Measurements from ENCODE around the gene FBRS. TPM values are rescaled to one million over a fixed set of nuclear protein-coding genes. Genes with fewer than 3 reads are reported as not detected.
A peak's percentile ranks its signal among the peaks of the same experiment; 100 is the strongest.
"Not testable (repeated sequence)": the region's sequence is repeated elsewhere in the genome, so short reads cannot be mapped to it uniquely, and the experiment has no call there.

FBRS gene
- polyA plus RNA-seq, 1 experiment = 9.4 TPM

DNA sequence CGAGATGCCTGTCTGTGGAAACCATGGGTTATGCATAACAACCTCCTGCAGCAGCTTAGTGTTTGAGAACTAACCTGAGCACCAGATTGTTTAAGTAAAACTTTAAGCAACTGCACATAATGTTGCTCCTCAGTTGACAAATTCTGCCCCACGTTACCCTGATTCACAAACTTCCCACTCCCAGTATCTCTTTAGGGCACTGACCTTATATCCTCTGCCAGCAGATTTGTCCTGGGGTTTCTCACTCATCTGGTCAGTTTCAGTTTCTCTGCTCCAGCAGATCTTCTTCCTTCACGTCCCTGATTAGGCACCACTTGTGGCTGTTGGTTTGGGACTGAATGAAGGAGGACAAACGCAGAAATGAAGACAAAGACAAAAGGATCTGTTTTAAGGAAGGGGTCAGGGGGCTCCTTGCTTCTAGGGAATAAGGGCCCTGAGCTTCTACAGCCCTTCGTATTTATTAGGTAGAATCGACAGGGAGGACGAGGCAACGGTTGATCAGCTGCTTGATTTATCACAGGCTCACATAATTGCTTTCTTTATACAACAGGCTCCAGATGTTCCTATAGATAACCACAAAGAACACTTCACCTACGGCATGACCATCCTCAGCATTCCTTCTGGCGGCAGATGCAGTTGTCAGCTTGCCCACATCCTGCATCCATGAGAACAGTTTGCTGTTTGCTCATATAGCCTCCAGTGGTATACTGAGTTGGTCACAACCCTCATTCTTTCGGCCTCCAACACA, 34.5 kb upstream of the FBRS start:
- Histone ChIP-seq H3K4me3 (ENCODE audit: low read depth, low read length) (no peak overlapping the region), H3K27me3 (ENCODE audit: control insufficient read depth, insufficient read depth, low read length) (no peaks in the 10 kb centered on the region; the same call in 1 of the 2 replicates), H3K36me3 (ENCODE audit: control insufficient read depth, insufficient read depth, low read length) (no peaks in the 10 kb centered on the region)
- ChIA-PET POLR2A (no interaction called here), CTCF (interaction anchor here (0.9 to 1.6 kb wide), 3 partner anchors 26 to 194 kb away, joined by 3 read pairs; partner anchors contain the start of gene DCTPP1)
- TF ChIP-seq, protein P1, sequence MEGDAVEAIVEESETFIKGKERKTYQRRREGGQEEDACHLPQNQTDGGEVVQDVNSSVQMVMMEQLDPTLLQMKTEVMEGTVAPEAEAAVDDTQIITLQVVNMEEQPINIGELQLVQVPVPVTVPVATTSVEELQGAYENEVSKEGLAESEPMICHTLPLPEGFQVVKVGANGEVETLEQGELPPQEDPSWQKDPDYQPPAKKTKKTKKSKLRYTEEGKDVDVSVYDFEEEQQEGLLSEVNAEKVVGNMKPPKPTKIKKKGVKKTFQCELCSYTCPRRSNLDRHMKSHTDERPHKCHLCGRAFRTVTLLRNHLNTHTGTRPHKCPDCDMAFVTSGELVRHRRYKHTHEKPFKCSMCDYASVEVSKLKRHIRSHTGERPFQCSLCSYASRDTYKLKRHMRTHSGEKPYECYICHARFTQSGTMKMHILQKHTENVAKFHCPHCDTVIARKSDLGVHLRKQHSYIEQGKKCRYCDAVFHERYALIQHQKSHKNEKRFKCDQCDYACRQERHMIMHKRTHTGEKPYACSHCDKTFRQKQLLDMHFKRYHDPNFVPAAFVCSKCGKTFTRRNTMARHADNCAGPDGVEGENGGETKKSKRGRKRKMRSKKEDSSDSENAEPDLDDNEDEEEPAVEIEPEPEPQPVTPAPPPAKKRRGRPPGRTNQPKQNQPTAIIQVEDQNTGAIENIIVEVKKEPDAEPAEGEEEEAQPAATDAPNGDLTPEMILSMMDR (IDR thresholded peaks at IDR 0.05; ENCODE audit: insufficient read depth, low read depth, low read length) = no peak
- DNase-seq (ENCODE audit: low read depth) = no peak

- no peak for DNase-seq (ENCODE audit: low read depth)
- CTCF ChIA-PET = interaction anchor here (0.7 to 1.2 kb wide), 4 partner anchors 9 to 208 kb away, joined by 3 to 7 read pairs (median 3); no protein-coding TSS in a partner anchor
- Histone ChIP-seq H3K36me3 (ENCODE audit: control insufficient read depth, insufficient read depth, low read length) (no peaks in the 10 kb centered on the region), H3K27me3 (ENCODE audit: control insufficient read depth, insufficient read depth, low read length) (no peaks in the 10 kb centered on the region; the same call in 1 of the 2 replicates), H3K4me3 (ENCODE audit: low read depth, low read length) (no peak overlapping the region)
- TF ChIP-seq, protein P1 (IDR thresholded peaks at IDR 0.05; ENCODE audit: insufficient read depth, low read depth, low read length) = no peak
- POLR2A ChIA-PET = no interaction called here
These were observed 32.0 kb upstream of the FBRS start for GRCh38 chr16:30626236-30626635.

DNA sequence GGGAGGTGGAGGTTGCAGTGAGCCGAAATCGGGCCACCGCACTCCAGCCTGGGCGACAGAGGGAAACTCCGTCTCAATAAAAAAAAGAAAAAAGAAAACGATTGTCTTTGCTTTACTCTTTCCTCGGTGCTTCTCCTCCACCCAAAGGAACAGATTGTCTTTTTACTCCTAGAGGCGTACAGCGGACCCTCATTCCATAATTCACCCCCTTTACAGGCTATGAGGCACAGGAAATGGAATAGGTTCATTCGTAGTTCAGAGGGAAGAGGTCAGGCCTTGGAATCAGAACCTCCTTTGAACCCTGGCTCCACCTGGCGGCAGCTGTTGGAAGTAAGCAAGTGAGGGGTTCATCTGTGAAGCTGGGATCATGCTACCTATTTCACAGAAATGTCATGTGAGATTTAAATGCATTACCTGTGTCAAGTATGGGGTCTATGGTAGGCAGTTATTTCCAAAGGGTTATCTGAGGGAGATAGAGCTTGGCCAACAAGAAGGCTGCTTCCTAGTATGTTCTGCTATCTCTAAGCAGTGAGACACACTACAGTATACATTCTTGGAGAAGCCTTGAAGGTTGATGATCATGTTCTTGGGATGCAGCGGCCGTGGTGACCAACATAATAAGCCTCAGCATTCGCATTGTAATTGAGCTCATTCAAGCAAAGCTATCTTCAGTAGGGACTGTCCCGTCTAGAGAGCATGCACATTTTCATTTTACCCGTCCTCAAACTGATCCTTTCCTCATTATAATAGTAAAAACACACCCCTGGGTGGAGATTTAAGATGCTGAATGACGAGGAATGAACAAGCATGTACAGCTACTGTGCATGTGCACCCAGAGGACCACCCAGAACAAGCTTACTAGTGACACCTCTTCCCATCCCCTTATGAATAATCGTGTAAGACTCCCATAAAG, 29.3 kb upstream of the FBRS start:
- ChIA-PET CTCF (interaction anchor here (0.7 to 3.0 kb wide), 25 partner anchors 9 to 220 kb away, joined by 3 to 13 read pairs (median 4); partner anchors contain the start of genes DCTPP1, PHKG2, PRR14 and ZNF689), POLR2A (interaction anchor here (0.6 kb wide), 1 partner anchor 77 kb away, joined by 3 read pairs; no protein-coding TSS in a partner anchor)
- no peaks in the 10 kb centered on the region for H3K36me3 ChIP-seq (ENCODE audit: control insufficient read depth, insufficient read depth, low read length)
- no peak for DNase-seq (ENCODE audit: low read depth)
- no peaks in the 10 kb centered on the region for H3K27me3 ChIP-seq (ENCODE audit: control insufficient read depth, insufficient read depth, low read length)
- TF ChIP-seq, protein P1 (IDR thresholded peaks at IDR 0.05; ENCODE audit: insufficient read depth, low read depth, low read length) = peak; percentile 95
- no peak overlapping the region for H3K4me3 ChIP-seq (ENCODE audit: low read depth, low read length)

GRCh38 chr16:30632454-30632853, 25.8 kb upstream of the FBRS start:
- H3K27me3 ChIP-seq (ENCODE audit: control insufficient read depth, insufficient read depth, low read length); DNase-seq (ENCODE audit: low read depth); POLR2A ChIA-PET; H3K4me3 ChIP-seq (ENCODE audit: low read depth, low read length); H3K36me3 ChIP-seq (ENCODE audit: control insufficient read depth, insufficient read depth, low read length): not testable (repeated sequence)
- CTCF ChIA-PET = interaction anchor here (1.1 to 1.3 kb wide), 3 partner anchors 31 to 183 kb away, joined by 3 to 4 read pairs (median 4); no protein-coding TSS in a partner anchor

GRCh38 chr16:30633526-30633925, 24.7 kb upstream of the FBRS start:
- Histone ChIP-seq H3K4me3 (ENCODE audit: low read depth, low read length) (peak overlapping the region; percentile 77), H3K36me3 (ENCODE audit: control insufficient read depth, insufficient read depth, low read length) (no peaks in the 10 kb centered on the region), H3K27me3 (ENCODE audit: control insufficient read depth, insufficient read depth, low read length) (no peaks in the 10 kb centered on the region)
- TF ChIP-seq, protein P1 (IDR thresholded peaks at IDR 0.05; ENCODE audit: insufficient read depth, low read depth, low read length) = no peak
- CTCF ChIA-PET = interaction anchor here (1.0 kb wide), 1 partner anchor 204 kb away, joined by 3 read pairs; the partner anchor contains the start of gene DCTPP1
- POLR2A ChIA-PET = interaction anchor here (1.0 to 1.9 kb wide), 2 partner anchors 17 to 27 kb away, joined by 8 to 16 read pairs; partner anchors contain the start of gene PRR14
- DNase-seq (ENCODE audit: low read depth) = no peak
